LNCAP (cell line): ENCODE results near the gene JCAD.

ENCODE experiments used
- TF ChIP-seq, protein P1 (sequence below): fragments of 450-650 bp; IDR thresholded peaks from 2 replicates; pipeline ENCODE4 v1.5.1; 2017; ENCODE audit warnings: mild to moderate bottlenecking

JCAD gene

DNA sequence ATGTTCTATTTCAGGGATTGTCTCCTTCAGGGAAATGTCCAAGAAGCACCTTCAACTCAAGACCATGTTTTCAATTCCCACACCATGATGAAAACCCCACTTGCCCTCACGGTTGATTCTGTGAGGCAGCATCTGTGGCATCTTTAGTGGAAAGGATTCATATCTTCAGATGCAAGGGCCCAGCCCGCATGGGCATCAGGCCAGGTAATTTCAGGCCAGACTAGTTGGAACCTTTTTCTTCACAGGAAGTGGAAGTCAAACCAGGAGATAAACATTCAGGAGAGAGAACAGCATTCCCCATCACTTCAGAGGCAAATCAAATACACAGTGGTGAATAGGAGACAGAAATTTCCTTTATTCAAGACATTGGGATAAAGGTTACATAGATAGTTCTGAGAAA, 88.8 kb downstream of the JCAD start:
- TF ChIP-seq, protein P1, sequence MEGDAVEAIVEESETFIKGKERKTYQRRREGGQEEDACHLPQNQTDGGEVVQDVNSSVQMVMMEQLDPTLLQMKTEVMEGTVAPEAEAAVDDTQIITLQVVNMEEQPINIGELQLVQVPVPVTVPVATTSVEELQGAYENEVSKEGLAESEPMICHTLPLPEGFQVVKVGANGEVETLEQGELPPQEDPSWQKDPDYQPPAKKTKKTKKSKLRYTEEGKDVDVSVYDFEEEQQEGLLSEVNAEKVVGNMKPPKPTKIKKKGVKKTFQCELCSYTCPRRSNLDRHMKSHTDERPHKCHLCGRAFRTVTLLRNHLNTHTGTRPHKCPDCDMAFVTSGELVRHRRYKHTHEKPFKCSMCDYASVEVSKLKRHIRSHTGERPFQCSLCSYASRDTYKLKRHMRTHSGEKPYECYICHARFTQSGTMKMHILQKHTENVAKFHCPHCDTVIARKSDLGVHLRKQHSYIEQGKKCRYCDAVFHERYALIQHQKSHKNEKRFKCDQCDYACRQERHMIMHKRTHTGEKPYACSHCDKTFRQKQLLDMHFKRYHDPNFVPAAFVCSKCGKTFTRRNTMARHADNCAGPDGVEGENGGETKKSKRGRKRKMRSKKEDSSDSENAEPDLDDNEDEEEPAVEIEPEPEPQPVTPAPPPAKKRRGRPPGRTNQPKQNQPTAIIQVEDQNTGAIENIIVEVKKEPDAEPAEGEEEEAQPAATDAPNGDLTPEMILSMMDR = no peak

DNA sequence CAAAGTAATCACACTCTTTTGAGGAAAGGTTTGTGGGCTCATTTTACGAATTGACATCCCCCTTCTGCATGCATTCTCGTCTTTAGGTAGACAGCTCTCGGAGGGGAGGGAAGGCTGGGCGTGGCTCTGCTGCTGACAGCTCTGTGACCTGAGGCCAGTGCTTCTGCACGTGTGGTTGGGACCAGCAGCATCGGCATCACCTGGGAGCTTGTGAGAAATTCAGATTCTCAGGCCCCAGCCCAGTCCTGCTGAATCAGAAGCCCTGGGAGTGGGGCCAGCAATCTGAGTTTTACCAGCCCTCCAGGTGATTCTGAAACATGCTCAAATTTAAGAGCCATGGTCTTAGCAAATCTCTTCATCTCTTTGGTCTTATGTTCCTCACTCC, 89.4 kb downstream of the JCAD start:
- TF ChIP-seq, protein P1 = no peak

DNA sequence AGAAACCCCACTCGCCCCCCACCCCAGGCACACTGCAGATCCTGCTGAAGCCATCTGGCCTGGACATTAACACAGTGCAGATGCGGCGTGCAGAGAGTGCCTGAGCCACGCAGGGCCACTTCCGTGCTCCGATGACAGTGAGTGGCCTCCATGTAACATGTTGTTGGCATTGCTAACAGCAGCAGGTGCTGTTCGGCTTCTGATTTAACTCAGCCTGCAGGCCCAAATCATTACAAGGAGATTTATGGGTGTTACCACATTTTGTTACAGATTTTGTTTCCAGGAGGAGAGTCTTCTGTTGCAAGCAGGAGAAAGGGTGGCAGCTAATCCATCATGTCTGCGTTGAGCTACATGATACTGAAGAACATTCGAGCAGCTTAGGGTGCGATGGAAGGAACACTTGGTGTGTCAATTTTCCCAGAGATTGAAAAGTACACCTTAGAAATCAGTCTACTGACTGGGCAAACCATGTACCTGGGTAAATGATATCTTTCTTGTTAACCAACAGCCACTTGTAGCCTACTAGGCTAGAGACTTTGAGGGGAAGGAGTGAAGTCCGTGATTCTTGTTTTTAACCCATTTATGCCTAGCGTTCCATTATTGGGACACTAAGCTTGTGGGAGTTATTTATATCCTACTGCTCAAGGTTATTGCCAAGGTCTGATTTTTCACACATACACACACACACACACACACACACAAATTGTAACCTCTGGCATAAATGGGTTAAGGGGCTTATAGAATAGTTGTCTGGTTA, 90.0 kb downstream of the JCAD start:
- TF ChIP-seq, protein P1 = no peak

DNA sequence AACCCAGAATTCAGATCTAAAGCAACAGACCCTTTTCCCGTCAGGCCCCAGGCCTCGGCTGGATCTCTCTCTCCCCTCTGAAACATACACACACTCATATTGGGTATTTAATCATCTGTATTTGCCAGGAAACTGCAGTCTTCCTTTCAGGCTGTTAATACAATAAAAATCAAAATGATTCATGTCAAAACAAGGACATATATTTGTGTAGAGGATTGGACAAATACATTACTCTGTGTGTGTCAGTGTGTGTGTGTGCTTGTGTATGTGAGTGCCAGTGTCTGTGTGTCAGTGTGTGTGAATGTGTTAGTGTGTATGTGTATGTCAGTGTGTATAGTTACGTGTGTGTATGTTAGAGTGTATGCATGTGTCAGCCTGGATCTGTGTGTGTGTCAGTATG, 90.8 kb downstream of the JCAD start:
- TF ChIP-seq, protein P1 = no peak

DNA sequence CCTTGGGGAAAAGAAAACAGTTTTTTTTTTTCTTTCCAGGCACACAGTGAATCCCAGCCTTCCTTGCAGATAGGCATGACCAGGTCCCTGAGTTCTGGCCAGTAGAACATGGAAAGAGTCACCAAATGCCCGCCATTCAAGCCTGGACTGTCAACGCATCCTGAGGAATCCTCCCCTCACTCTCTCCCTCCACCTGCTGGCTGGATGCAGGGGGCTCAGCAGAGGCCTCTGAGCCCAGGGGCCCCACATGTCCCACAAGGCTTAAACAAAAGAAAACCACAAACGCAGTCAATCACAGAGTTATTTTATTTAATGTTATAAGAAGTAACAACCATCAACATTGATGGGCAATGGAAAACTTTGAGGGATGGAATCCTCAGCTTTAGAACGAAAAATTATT, 93.1 kb downstream of the JCAD start:
- TF ChIP-seq, protein P1 = no peak
